ENCODE results near the gene ZFAND2A. TPM values are rescaled to one million over a fixed set of nuclear protein-coding genes. Genes with fewer than 3 reads are reported as not detected.
"Not testable (repeated sequence)": the region's sequence is repeated elsewhere in the genome, so short reads cannot be mapped to it uniquely, and the experiment has no call there.

The ZFAND2A gene
- polyA plus RNA-seq, 1 donor (not counting 4 experiments of a cell fraction or from before 2014, with no cell fraction given), result 25.5 TPM

DNA sequence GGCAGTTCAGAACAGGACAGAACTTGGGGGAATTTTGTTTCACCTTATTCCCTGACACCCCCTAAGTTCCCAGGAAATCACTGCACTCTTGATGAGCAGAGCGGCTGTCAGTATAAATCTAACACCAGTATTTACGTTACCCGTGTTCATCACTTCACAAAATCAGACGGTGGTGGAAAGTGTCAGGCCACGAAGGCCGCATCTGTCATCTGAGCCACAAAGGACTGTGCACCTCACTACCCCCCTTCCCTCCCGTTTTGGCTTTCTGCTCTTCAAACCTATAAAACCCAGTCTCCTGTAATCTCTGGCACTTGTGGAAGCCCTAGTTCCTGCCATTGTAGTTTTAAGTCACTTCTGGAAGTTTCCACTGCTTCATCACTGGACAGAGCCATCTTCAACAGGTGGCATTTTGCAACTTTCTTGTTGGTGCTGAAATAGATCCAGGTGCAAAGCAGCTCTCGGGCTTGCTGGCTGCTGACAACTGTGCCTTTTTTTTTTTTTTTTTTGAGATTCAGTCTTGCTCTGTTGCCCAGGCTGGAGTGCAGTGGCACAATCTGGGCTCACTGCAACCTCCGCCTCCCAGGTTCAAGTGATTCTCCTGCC lies 9.5 kb downstream of the ZFAND2A start:
- H3K27ac ChIP-seq (ENCODE audit: control insufficient read depth, insufficient read depth, low read length), result no peak overlapping the region
- H3K9me3 ChIP-seq (ENCODE audit: control insufficient read depth, low read depth, low read length), result no peaks in the 10 kb centered on the region
- H4K20me1 ChIP-seq (ENCODE audit: control insufficient read depth, extremely low read depth, insufficient read depth, low read length), result no peaks in the 10 kb centered on the region
- no peaks in the 10 kb centered on the region for H3K9me1 ChIP-seq (ENCODE audit: control insufficient read depth, extremely low read depth, insufficient read depth, low read length)
- no peak overlapping the region for H3K9ac ChIP-seq (ENCODE audit: control insufficient read depth, extremely low read depth, insufficient read depth, low read length)
- H3K27me3 ChIP-seq (ENCODE audit: control insufficient read depth, extremely low read depth, insufficient read depth, low read length), result no peaks in the 10 kb centered on the region
- no peak for TF ChIP-seq EZH2 (IDR thresholded peaks at IDR 0.05; ENCODE audit: low read length)
- TF ChIP-seq, protein P1, sequence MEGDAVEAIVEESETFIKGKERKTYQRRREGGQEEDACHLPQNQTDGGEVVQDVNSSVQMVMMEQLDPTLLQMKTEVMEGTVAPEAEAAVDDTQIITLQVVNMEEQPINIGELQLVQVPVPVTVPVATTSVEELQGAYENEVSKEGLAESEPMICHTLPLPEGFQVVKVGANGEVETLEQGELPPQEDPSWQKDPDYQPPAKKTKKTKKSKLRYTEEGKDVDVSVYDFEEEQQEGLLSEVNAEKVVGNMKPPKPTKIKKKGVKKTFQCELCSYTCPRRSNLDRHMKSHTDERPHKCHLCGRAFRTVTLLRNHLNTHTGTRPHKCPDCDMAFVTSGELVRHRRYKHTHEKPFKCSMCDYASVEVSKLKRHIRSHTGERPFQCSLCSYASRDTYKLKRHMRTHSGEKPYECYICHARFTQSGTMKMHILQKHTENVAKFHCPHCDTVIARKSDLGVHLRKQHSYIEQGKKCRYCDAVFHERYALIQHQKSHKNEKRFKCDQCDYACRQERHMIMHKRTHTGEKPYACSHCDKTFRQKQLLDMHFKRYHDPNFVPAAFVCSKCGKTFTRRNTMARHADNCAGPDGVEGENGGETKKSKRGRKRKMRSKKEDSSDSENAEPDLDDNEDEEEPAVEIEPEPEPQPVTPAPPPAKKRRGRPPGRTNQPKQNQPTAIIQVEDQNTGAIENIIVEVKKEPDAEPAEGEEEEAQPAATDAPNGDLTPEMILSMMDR (optimal IDR thresholded peaks at IDR 0.05 in 1 of 3, IDR thresholded peaks at IDR 0.05 in 1 of 3, conservative IDR thresholded peaks at IDR 0.05 in 1 of 3; ENCODE audit: extremely low read depth in 1 of 3, insufficient read depth in 2 of 3, low read length in 3 of 3), result no peak
- FAIRE-seq, result no peak
- H3K36me3 ChIP-seq (ENCODE audit: control insufficient read depth in 2 of 2, extremely low read depth in 1 of 2, insufficient read depth in 2 of 2, low read length in 2 of 2), result peaks cover 26 to 38% of the 10 kb centered on the region in 2 experiments
- H3K4me3 ChIP-seq (ENCODE audit: control insufficient read depth in 2 of 3, extremely low read depth in 1 of 3, insufficient read depth in 2 of 3, low read depth in 1 of 3, low read length in 3 of 3), result no peak overlapping the region
- peaks cover 4% of the 10 kb centered on the region for H3K79me2 ChIP-seq (ENCODE audit: control insufficient read depth, insufficient read depth, low read length)
- dilution Hi-C loops (cut with MboI; ENCODE audit: extremely low pct_ligation_motif_present, low sequenced_read_pairs), result no loop called here
- no peak overlapping the region for H2AFZ ChIP-seq (ENCODE audit: control insufficient read depth, low read length)
- H3K4me2 ChIP-seq (ENCODE audit: control insufficient read depth, extremely low read depth, insufficient read depth, low read depth, low read length), result no peak overlapping the region
- H3K4me1 ChIP-seq (ENCODE audit: control insufficient read depth, extremely low read depth, insufficient read depth, low read length), result no peaks in the 10 kb centered on the region
- no peak for DNase-seq (ENCODE audit: low read depth, low spot score)

- dilution Hi-C loops (cut with MboI; ENCODE audit: extremely low pct_ligation_motif_present, low sequenced_read_pairs), result no loop called here
- H3K4me1 ChIP-seq (ENCODE audit: control insufficient read depth, extremely low read depth, insufficient read depth, low read length), result no peaks in the 10 kb centered on the region
- no peaks in the 10 kb centered on the region for H3K79me2 ChIP-seq (ENCODE audit: control insufficient read depth, insufficient read depth, low read length)
- H4K20me1 ChIP-seq (ENCODE audit: control insufficient read depth, extremely low read depth, insufficient read depth, low read length), result no peaks in the 10 kb centered on the region
- no peaks in the 10 kb centered on the region for H3K9me1 ChIP-seq (ENCODE audit: control insufficient read depth, extremely low read depth, insufficient read depth, low read length)
- no peak for FAIRE-seq
- no peaks in the 10 kb centered on the region for H3K9me3 ChIP-seq (ENCODE audit: control insufficient read depth, low read depth, low read length)
- H3K4me3 ChIP-seq (ENCODE audit: control insufficient read depth in 2 of 3, extremely low read depth in 1 of 3, insufficient read depth in 2 of 3, low read depth in 1 of 3, low read length in 3 of 3), result no peak overlapping the region
- H3K36me3 ChIP-seq (ENCODE audit: control insufficient read depth in 2 of 2, extremely low read depth in 1 of 2, insufficient read depth in 2 of 2, low read length in 2 of 2), result peaks cover 22 to 29% of the 10 kb centered on the region in 2 experiments
- H3K9ac ChIP-seq (ENCODE audit: control insufficient read depth, extremely low read depth, insufficient read depth, low read length), result no peak overlapping the region
- H3K4me2 ChIP-seq (ENCODE audit: control insufficient read depth, extremely low read depth, insufficient read depth, low read depth, low read length), result no peak overlapping the region
- TF ChIP-seq EZH2 (IDR thresholded peaks at IDR 0.05; ENCODE audit: low read length), result no peak
- no peak overlapping the region for H3K27ac ChIP-seq (ENCODE audit: control insufficient read depth, insufficient read depth, low read length)
- no peak for DNase-seq (ENCODE audit: low read depth, low spot score)
- no peak overlapping the region for H2AFZ ChIP-seq (ENCODE audit: control insufficient read depth, low read length)
- H3K27me3 ChIP-seq (ENCODE audit: control insufficient read depth, extremely low read depth, insufficient read depth, low read length), result no peaks in the 10 kb centered on the region
These were observed 10.6 kb downstream of the ZFAND2A start for GRCh38 chr7:1149351-1149794.

- H3K4me3 ChIP-seq (ENCODE audit: control insufficient read depth in 2 of 3, extremely low read depth in 1 of 3, insufficient read depth in 2 of 3, low read depth in 1 of 3, low read length in 3 of 3); FAIRE-seq; H2AFZ ChIP-seq (ENCODE audit: control insufficient read depth, low read length); H4K20me1 ChIP-seq (ENCODE audit: control insufficient read depth, extremely low read depth, insufficient read depth, low read length); H3K9me3 ChIP-seq (ENCODE audit: control insufficient read depth, low read depth, low read length); H3K27ac ChIP-seq (ENCODE audit: control insufficient read depth, insufficient read depth, low read length); H3K79me2 ChIP-seq (ENCODE audit: control insufficient read depth, insufficient read depth, low read length); dilution Hi-C loops (cut with MboI; ENCODE audit: extremely low pct_ligation_motif_present, low sequenced_read_pairs); H3K4me1 ChIP-seq (ENCODE audit: control insufficient read depth, extremely low read depth, insufficient read depth, low read length); DNase-seq (ENCODE audit: low read depth, low spot score); H3K4me2 ChIP-seq (ENCODE audit: control insufficient read depth, extremely low read depth, insufficient read depth, low read depth, low read length); H3K9me1 ChIP-seq (ENCODE audit: control insufficient read depth, extremely low read depth, insufficient read depth, low read length); H3K27me3 ChIP-seq (ENCODE audit: control insufficient read depth, extremely low read depth, insufficient read depth, low read length); H3K9ac ChIP-seq (ENCODE audit: control insufficient read depth, extremely low read depth, insufficient read depth, low read length): not testable (repeated sequence)
- H3K36me3 ChIP-seq (ENCODE audit: control insufficient read depth in 2 of 2, extremely low read depth in 1 of 2, insufficient read depth in 2 of 2, low read length in 2 of 2), result peaks cover 18 to 23% of the 10 kb centered on the region in 2 experiments
These were observed 12.1 kb downstream of the ZFAND2A start for GRCh38 chr7:1147873-1148272.

All from keratinocyte (primary cell).